Raji (cell line): Measurements from ENCODE around the gene MPL.
A peak's percentile ranks its signal among the peaks of the same experiment; 100 is the strongest.

Source experiments
- POLR2A ChIP-seq: IDR thresholded peaks from 2 replicates; pipeline ENCODE4 v1.6.1; 2011; ENCODE audit warnings: low read depth, low read length, control low read depth; ENCODE audit not compliant: insufficient read depth

The MPL gene

GRCh38 chr1:43368646-43369020 lies 31.0 kb downstream of the MPL start:
- TF ChIP-seq POLR2A, result no peak

- TF ChIP-seq POLR2A, result no peak
These were observed 32.9 kb downstream of the MPL start for GRCh38 chr1:43370564-43370963.

DNA sequence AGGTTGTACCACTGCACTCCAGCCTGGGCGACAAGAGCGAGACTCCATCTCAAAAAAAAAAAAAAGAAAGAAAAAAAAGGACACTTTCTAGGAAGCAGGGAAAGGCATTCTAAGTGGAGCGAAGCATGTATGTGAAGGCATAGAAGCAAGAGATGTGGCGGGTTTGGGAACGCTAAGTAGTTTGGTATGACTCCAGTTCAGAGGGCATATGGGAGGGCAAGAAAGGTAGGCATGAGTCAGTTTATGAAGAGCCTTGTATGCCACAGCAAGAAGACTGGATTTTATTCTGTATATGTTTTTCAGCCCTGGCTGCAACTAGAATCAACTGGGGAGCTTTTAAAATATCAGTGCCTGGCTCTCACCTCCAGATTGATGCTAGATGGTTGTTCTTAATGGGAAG lies 34.6 kb downstream of the MPL start:
- no peak for TF ChIP-seq POLR2A

- TF ChIP-seq POLR2A, result no peak
These were observed 35.7 kb downstream of the MPL start for GRCh38 chr1:43373066-43373940.

GRCh38 chr1:43376723-43377235 lies 39.2 kb downstream of the MPL start:
- no peak for TF ChIP-seq POLR2A

- TF ChIP-seq POLR2A, result no peak
These were observed 40.2 kb downstream of the MPL start for GRCh38 chr1:43377831-43378230.

DNA sequence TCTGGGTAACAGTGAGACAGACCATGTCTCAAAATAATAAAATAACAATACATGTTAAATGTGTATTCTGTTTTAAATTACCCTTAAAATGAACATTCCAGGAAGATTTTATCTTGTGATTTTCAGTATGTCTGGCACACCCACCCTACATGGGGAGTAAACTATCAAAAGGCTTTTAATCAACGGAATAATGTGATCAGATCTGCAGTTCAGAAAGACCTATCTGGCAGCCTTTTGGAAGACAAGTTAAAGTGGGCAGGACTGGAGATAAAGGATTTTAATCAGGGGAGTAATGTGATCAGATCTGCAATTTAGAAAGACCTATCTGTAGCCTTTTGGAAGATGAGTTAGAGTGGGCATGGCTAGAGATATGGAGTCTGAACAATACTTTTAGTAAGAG lies 41.9 kb downstream of the MPL start:
- TF ChIP-seq POLR2A, result no peak

DNA sequence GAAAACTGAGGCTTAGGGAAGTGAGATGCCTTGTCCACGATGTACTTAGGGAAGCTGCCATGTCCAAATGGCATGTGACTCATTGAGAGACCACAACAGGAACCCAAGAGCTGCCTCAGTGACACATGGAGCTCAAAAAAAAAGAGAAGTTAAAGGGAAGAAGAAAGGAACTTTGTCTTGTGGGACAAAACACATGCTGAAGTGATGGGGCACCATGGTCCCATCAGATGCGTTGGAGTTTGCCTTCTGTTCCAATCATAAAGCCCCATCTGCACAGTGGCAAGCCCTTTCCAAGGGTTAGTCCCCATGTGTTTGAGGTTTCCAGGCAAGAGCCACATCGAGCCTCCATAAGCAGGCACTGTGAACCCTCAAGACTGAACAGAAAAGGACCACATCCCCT lies 44.0 kb downstream of the MPL start:
- no peak for TF ChIP-seq POLR2A

DNA sequence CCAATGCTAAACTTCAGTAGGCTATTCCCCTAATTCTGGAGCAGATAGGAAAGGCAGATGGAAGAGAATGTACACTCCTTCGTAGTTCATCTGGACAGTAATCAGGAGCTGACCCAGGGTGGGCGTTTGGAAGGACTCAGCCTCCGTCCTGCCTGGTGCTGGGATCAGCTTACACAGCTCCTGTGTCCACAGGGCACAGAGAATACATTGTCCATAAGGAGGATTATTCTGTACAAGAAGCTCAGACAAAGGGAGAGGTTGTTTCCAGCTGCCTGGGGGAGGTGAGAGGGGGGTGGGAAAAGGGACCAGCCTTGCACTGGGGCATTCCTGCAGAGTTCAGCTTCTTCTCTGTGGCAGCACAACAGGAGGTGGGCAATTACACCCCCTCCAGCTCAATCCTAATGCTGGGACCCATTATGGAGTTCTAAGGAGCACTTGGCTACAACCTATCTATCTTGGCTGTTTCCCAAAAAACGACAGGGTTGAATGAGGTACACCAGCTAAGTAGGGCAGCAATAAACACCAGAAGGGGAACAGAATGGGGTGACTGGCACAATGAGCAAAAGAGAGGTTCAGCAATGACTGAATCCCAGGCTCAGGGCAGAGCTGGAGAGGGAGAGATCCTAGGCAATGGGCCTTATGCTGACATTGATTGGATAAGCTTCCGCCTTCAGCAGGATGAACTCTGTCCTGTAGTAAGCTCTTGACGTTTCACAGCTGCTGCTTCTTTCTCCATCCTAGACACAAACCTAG lies 44.6 kb downstream of the MPL start:
- no peak for TF ChIP-seq POLR2A

- no peak for TF ChIP-seq POLR2A
These were observed 45.8 kb downstream of the MPL start for GRCh38 chr1:43383449-43383848.

- TF ChIP-seq POLR2A, result no peak
These were observed 49.1 kb downstream of the MPL start for GRCh38 chr1:43386676-43387075.

- no peak for TF ChIP-seq POLR2A
These were observed 50.5 kb downstream of the MPL start for GRCh38 chr1:43387976-43388599.

- TF ChIP-seq POLR2A, result no peak
These were observed 51.0 kb downstream of the MPL start for GRCh38 chr1:43388613-43389012.

DNA sequence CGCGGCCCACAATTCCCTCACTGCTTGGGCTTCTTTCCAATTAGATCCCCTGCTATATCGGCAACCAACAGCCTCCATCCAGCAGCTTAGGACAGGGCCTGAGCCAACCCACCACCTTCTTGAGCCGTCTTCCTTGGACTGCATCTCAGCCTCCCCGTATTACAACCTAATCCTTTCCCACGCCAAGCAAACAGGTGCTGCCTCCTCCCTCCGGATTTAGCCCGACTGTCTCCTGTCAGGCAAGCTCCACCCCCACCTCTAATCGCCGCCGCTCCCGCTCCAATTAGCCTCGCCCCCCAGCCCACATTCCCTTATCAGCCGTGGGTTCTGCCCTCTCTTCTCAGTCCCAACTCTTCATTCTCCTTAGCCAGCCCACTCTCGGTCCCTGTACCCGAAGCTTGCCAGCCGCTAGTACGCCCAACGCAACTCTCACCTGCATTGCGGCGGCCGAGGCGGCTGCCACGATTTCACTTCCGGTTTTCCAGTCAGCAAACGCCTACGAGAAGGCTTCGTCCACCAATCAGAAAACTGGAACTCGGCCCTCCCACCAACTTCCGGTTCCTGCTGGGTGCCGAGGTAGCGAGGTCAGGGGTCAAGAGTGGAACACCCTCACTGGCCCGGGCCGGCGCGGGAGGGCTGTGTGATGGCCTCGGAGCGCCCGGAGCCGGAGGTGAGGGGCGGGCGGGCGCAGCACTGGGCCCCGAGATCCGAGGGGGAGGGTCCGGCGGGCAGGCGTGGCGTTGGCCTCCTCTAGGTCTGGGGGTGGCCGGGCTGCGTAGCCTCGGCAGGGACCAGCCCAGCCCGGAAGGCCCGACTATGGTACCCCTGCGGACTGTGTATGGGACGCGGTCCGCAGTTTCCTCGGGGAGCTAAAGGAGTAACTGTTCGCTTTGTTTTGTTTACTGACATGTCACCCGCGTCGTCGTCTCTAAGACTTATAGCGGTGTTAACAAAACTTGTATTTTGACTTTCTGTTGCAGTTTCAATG lies 52.0 kb downstream of the MPL start, which contains the start of the genes MED8 and SZT2:
MED8 (minus strand) TSS at position 475 of the 988 bp plus-strand sequence; CDS start at position 439, 36 bp downstream.
SZT2 (plus strand) TSS at position 574 of the 988 bp plus-strand sequence; CDS start at position 644, 70 bp downstream.
- peak; percentile 89 for TF ChIP-seq POLR2A
